ENCODE results near the gene LECT2. TPM values are rescaled to one million over a fixed set of nuclear protein-coding genes. Genes with fewer than 3 reads are reported as not detected.

LECT2 gene
- total RNA-seq, 1 experiment from 2014 or later, result not detected

- no peak overlapping the region for H3K4me3 Mint-ChIP-seq (ENCODE audit: low read depth, unreplicated experiment)
- H3K36me3 Mint-ChIP-seq (ENCODE audit: insufficient read depth, unreplicated experiment), result no peaks in the 10 kb centered on the region
- no peaks in the 10 kb centered on the region for H3K27me3 Mint-ChIP-seq (ENCODE audit: unreplicated experiment)
- CTCF ChIA-PET, result no interaction called here
- intact Hi-C loops (cut with micrococcal nuclease; ENCODE audit: unreplicated experiment), result no loop called here
- H3K4me1 Mint-ChIP-seq (ENCODE audit: low read depth, unreplicated experiment), result no peaks in the 10 kb centered on the region
- H3K27ac Mint-ChIP-seq (ENCODE audit: unreplicated experiment), result no peak overlapping the region
- no peaks in the 10 kb centered on the region for H3K9me3 Mint-ChIP-seq (ENCODE audit: low read depth, unreplicated experiment)
- TF ChIP-seq CTCF (IDR thresholded peaks at IDR 0.05; ENCODE audit: unreplicated experiment), result no peak
- no TSS peak for BruUV-seq (replicated peaks)
- no peak for DNase-seq
Observed at GRCh38 chr5:135971701-135972100, 16.9 kb upstream of the LECT2 start.

GRCh38 chr5:135966790-135967189 lies 12.0 kb upstream of the LECT2 start:
- TF ChIP-seq CTCF (IDR thresholded peaks at IDR 0.05; ENCODE audit: unreplicated experiment), result no peak
- intact Hi-C loops (cut with micrococcal nuclease; ENCODE audit: unreplicated experiment), result no loop called here
- no TSS peak for BruUV-seq (replicated peaks)
- no peaks in the 10 kb centered on the region for H3K27me3 Mint-ChIP-seq (ENCODE audit: unreplicated experiment)
- CTCF ChIA-PET, result no interaction called here
- H3K36me3 Mint-ChIP-seq (ENCODE audit: insufficient read depth, unreplicated experiment), result no peaks in the 10 kb centered on the region
- no peak overlapping the region for H3K4me3 Mint-ChIP-seq (ENCODE audit: low read depth, unreplicated experiment)
- no peaks in the 10 kb centered on the region for H3K9me3 Mint-ChIP-seq (ENCODE audit: low read depth, unreplicated experiment)
- no peak overlapping the region for H3K27ac Mint-ChIP-seq (ENCODE audit: unreplicated experiment)
- H3K4me1 Mint-ChIP-seq (ENCODE audit: low read depth, unreplicated experiment), result no peaks in the 10 kb centered on the region
- no peak for DNase-seq

GRCh38 chr5:135966165-135966564 lies 11.4 kb upstream of the LECT2 start:
- Mint-ChIP-seq H3K27ac (ENCODE audit: unreplicated experiment) (no peak overlapping the region), H3K36me3 (ENCODE audit: insufficient read depth, unreplicated experiment) (no peaks in the 10 kb centered on the region), H3K27me3 (ENCODE audit: unreplicated experiment) (no peaks in the 10 kb centered on the region), H3K9me3 (ENCODE audit: low read depth, unreplicated experiment) (no peaks in the 10 kb centered on the region), H3K4me3 (ENCODE audit: low read depth, unreplicated experiment) (no peak overlapping the region), H3K4me1 (ENCODE audit: low read depth, unreplicated experiment) (no peaks in the 10 kb centered on the region)
- no TSS peak for BruUV-seq (replicated peaks)
- TF ChIP-seq CTCF (IDR thresholded peaks at IDR 0.05; ENCODE audit: unreplicated experiment), result no peak
- intact Hi-C loops (cut with micrococcal nuclease; ENCODE audit: unreplicated experiment), result no loop called here
- CTCF ChIA-PET, result no interaction called here
- DNase-seq, result no peak

- no peak for TF ChIP-seq CTCF (IDR thresholded peaks at IDR 0.05; ENCODE audit: unreplicated experiment)
- no peaks in the 10 kb centered on the region for H3K9me3 Mint-ChIP-seq (ENCODE audit: low read depth, unreplicated experiment)
- no peaks in the 10 kb centered on the region for H3K4me1 Mint-ChIP-seq (ENCODE audit: low read depth, unreplicated experiment)
- no peak overlapping the region for H3K27ac Mint-ChIP-seq (ENCODE audit: unreplicated experiment)
- intact Hi-C loops (cut with micrococcal nuclease; ENCODE audit: unreplicated experiment), result no loop called here
- H3K4me3 Mint-ChIP-seq (ENCODE audit: low read depth, unreplicated experiment), result no peak overlapping the region
- H3K27me3 Mint-ChIP-seq (ENCODE audit: unreplicated experiment), result no peaks in the 10 kb centered on the region
- no peak for DNase-seq
- no TSS peak for BruUV-seq (replicated peaks)
- H3K36me3 Mint-ChIP-seq (ENCODE audit: insufficient read depth, unreplicated experiment), result no peaks in the 10 kb centered on the region
- CTCF ChIA-PET, result interaction anchor here (1.0 kb wide), 1 partner anchor 12 kb away, joined by 3 read pairs; no protein-coding TSS in a partner anchor
Observed at GRCh38 chr5:135965504-135965903, 10.7 kb upstream of the LECT2 start.

Measured in Calu3 (cell line).